ENCODE data around the gene TOP3A. TPM values are rescaled to one million over a fixed set of nuclear protein-coding genes. Genes with fewer than 3 reads are reported as not detected.

TOP3A gene
- total and polyA plus RNA-seq, 2 experiments from 2014 or later = 21.7 to 76.7 TPM

DNA sequence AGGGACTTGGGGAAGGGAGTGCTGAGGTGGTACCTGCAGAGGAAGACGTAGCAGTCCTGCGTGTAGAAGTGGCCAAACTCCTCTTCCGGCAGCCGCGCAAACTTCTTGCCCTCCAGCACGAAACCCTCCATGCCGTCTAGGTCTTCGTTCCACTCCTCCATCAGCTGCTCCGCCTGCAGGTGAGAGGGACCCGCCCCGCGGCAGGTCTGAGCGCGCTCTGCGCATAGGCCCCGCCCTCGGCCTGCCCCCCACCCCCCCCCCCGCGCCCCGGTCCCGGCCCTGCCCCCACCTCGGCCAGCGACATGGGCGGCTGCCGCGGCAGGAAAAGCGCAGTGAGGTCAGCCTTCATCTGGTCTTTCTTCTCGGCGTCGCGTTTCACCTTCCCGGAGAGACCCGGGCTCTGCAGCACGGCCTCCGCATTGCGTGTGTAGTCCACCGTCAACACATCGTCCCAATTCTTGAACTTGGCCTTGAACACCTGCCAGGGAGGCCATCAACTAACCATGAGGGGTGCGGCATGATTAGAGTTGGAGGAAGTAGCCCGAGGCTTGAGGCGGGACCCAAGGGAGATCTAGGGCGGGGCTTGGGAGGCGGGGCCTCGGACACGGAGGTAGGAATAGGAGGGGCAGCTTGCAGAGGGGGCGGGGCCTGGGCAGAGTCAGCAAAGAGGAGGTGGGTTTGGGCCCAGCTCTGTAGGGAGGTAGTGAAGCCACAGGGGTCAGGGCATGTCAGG, 67.7 kb downstream of the TOP3A start:
- Histone ChIP-seq H3K4me3 (peak overlapping the region; percentile 48), H3K27me3 (ENCODE audit: insufficient read depth) (no peaks in the 10 kb centered on the region), H3K9me2 (ENCODE audit: insufficient read depth) (no peaks in the 10 kb centered on the region), H3K4me1 (ENCODE audit: insufficient read depth) (peaks cover 5% of the 10 kb centered on the region; the same call in 1 of the 2 replicates), H3K79me2 (replicated peaks; ENCODE audit: insufficient read depth) (no peaks in the 10 kb centered on the region), H3K36me3 (ENCODE audit: insufficient read depth) (peaks cover 15% of the 10 kb centered on the region), H3K4me2 (peak overlapping the region; percentile 92), H2AFZ (no peak overlapping the region), H4K20me1 (replicated peaks; ENCODE audit: insufficient read depth) (peaks cover 4% of the 10 kb centered on the region; the same call in 1 of the 2 replicates), H3K27ac (ENCODE audit: low read depth) (peak overlapping the region; percentile 85), H3F3A (replicated peaks; ENCODE audit: low read depth) (peaks cover 16% of the 10 kb centered on the region)
- Mint-ChIP-seq H3K36me3 (ENCODE audit: low read depth) (peaks cover 72% of the 10 kb centered on the region), H3K4me3 (peak overlapping the region; percentile 90), H3K27me3 (ENCODE audit: insufficient read depth, low read depth, poor library complexity) (peaks cover 34% of the 10 kb centered on the region), H3K27ac (peak overlapping the region; percentile 99), H3K4me1 (peaks cover 16% of the 10 kb centered on the region), H3K9me3 (no peaks in the 10 kb centered on the region; the same call in 2 of the 3 replicates)
- peak; percentile 97 for DNase-seq (ENCODE audit: low spot score)
- peak; percentile 79 for ATAC-seq
- TF ChIP-seq, protein P1, sequence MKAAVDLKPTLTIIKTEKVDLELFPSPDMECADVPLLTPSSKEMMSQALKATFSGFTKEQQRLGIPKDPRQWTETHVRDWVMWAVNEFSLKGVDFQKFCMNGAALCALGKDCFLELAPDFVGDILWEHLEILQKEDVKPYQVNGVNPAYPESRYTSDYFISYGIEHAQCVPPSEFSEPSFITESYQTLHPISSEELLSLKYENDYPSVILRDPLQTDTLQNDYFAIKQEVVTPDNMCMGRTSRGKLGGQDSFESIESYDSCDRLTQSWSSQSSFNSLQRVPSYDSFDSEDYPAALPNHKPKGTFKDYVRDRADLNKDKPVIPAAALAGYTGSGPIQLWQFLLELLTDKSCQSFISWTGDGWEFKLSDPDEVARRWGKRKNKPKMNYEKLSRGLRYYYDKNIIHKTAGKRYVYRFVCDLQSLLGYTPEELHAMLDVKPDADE (IDR thresholded peaks at IDR 0.05) = no peak
- TF ChIP-seq POLR2AphosphoS5 (IDR thresholded peaks at IDR 0.05; ENCODE audit: low read depth) = peak; percentile 83
- peak; percentile 25; the same call in 1 of the 2 replicates for TF ChIP-seq CREB1 (CRISPR knock-in tag; IDR thresholded peaks at IDR 0.05; ENCODE audit: low read depth)
- TF ChIP-seq JUNB (IDR thresholded peaks at IDR 0.05; ENCODE audit: unreplicated experiment) = no peak

DNA sequence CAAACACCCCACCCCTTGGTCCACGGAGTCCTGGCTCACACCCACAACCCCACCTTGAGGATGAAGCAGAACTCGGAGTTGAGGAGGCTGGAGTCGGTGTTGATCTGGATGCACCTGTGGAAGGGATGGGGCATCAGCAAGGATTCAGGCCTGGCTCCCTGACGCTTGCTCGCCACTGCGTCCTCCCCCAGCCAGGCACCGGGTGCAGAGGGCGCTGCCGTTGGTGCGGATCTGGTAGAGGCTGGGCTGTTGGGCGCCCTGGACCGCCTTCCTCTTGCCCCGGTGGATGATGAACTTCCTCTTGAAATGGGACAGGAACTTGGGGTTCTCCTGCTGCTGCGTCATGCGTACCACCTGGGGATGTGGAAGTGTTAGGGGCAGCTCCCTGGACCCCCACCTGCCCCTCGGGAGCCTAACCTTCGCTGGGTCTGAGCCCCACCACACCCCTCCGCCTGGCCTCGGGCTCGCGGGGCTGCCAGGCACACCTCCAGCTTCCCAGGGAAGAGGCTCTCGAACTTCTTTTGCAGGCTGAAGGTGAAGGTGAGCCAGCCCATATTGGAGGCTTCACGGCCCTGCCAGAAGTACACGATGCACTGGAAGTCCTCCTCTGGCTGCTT, 68.6 kb downstream of the TOP3A start:
- H3K27ac ChIP-seq (ENCODE audit: low read depth) = peak overlapping the region; percentile 85
- H3K9me2 ChIP-seq (ENCODE audit: insufficient read depth) = no peaks in the 10 kb centered on the region
- peaks cover 4% of the 10 kb centered on the region; the same call in 1 of the 2 replicates for H4K20me1 ChIP-seq (replicated peaks; ENCODE audit: insufficient read depth)
- H3K27me3 ChIP-seq (ENCODE audit: insufficient read depth) = no peaks in the 10 kb centered on the region
- peaks cover 5% of the 10 kb centered on the region; the same call in 1 of the 2 replicates for H3K4me1 ChIP-seq (ENCODE audit: insufficient read depth)
- H3K27me3 Mint-ChIP-seq (ENCODE audit: insufficient read depth, low read depth, poor library complexity) = peaks cover 32% of the 10 kb centered on the region
- DNase-seq (ENCODE audit: low spot score) (no peak), ATAC-seq (no peak)
- peak overlapping the region; percentile 48 for H3K4me3 ChIP-seq
- no peak overlapping the region for H2AFZ ChIP-seq
- peak overlapping the region; percentile 90 for H3K27ac Mint-ChIP-seq
- H3K4me2 ChIP-seq = peak overlapping the region; percentile 92
- no peaks in the 10 kb centered on the region; the same call in 2 of the 3 replicates for H3K9me3 Mint-ChIP-seq
- TF ChIP-seq ZNF331 (CRISPR knock-in tag; IDR thresholded peaks at IDR 0.05; ENCODE audit: low read depth) = no peak
- peak overlapping the region; percentile 90 for H3K4me3 Mint-ChIP-seq
- H3K36me3 ChIP-seq (ENCODE audit: insufficient read depth) = peaks cover 12% of the 10 kb centered on the region; the same call in 1 of the 2 replicates
- H3K36me3 Mint-ChIP-seq (ENCODE audit: low read depth) = peaks cover 69% of the 10 kb centered on the region
- H3K4me1 Mint-ChIP-seq = peaks cover 16% of the 10 kb centered on the region
- H3F3A ChIP-seq (replicated peaks; ENCODE audit: low read depth) = peaks cover 16% of the 10 kb centered on the region
- H3K79me2 ChIP-seq (replicated peaks; ENCODE audit: insufficient read depth) = no peaks in the 10 kb centered on the region

DNA sequence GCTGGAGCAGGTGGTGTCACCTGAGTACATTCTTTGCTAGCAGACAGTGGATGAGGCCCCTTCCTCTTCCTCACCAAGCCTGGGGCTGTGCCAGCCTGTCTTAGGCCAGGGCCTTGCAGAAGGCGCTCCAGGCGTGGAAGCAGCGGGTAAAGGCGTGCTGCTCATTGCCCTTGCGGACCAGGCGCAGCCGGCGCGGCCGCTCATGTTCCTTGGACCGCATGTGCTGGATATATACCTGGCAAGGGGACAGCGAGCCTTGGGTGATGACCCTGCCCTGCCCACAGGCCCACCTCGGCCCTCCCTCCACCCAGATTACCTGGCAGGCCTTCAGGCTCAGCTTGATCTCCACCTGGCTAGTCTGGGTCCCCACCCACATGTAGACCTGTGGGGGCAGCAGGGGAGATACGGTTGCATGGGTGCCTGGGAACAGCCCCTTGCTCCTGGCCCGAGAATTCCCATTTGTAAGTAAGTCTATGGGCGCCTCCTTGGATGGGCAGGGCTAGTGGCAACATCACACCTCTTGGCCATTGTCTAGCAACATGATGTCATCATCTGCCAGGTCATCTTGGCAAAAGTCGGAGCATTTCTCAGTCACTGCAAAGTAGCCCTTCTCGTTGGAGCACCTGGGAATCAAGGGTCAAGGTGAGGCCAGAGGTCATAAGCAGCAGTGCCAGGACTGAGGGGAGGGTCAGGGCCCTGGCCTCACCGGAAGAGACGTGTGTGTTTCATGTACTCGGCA, 69.6 kb downstream of the TOP3A start:
- H3K36me3 ChIP-seq (ENCODE audit: insufficient read depth) = peaks cover 12% of the 10 kb centered on the region; the same call in 1 of the 2 replicates
- Mint-ChIP-seq H3K27ac (peak overlapping the region; percentile 83; the same call in 1 of the 2 replicates), H3K27me3 (ENCODE audit: insufficient read depth, low read depth, poor library complexity) (peaks cover 30% of the 10 kb centered on the region), H3K9me3 (no peaks in the 10 kb centered on the region; the same call in 2 of the 3 replicates), H3K4me3 (peak overlapping the region; percentile 19; the same call in 1 of the 3 replicates), H3K4me1 (peaks cover 16% of the 10 kb centered on the region), H3K36me3 (ENCODE audit: low read depth) (peaks cover 59% of the 10 kb centered on the region)
- no peak overlapping the region for H3K27ac ChIP-seq (ENCODE audit: low read depth)
- TF ChIP-seq EZH2phosphoT487 (IDR thresholded peaks at IDR 0.05; ENCODE audit: unreplicated experiment) = no peak
- TF ChIP-seq, protein P2, sequence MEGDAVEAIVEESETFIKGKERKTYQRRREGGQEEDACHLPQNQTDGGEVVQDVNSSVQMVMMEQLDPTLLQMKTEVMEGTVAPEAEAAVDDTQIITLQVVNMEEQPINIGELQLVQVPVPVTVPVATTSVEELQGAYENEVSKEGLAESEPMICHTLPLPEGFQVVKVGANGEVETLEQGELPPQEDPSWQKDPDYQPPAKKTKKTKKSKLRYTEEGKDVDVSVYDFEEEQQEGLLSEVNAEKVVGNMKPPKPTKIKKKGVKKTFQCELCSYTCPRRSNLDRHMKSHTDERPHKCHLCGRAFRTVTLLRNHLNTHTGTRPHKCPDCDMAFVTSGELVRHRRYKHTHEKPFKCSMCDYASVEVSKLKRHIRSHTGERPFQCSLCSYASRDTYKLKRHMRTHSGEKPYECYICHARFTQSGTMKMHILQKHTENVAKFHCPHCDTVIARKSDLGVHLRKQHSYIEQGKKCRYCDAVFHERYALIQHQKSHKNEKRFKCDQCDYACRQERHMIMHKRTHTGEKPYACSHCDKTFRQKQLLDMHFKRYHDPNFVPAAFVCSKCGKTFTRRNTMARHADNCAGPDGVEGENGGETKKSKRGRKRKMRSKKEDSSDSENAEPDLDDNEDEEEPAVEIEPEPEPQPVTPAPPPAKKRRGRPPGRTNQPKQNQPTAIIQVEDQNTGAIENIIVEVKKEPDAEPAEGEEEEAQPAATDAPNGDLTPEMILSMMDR (conservative IDR thresholded peaks at IDR 0.05; ENCODE audit: low read depth in 2 of 2) = no peak
- TF ChIP-seq, protein P1 (IDR thresholded peaks at IDR 0.05) = no peak
- no peaks in the 10 kb centered on the region for H3K9me2 ChIP-seq (ENCODE audit: insufficient read depth)
- H3K4me2 ChIP-seq = no peak overlapping the region
- H3K79me2 ChIP-seq (replicated peaks; ENCODE audit: insufficient read depth) = no peaks in the 10 kb centered on the region
- ATAC-seq = no peak
- H3K27me3 ChIP-seq (ENCODE audit: insufficient read depth) = no peaks in the 10 kb centered on the region
- peaks cover 5% of the 10 kb centered on the region; the same call in 1 of the 2 replicates for H3K4me1 ChIP-seq (ENCODE audit: insufficient read depth)
- H3K4me3 ChIP-seq = no peak overlapping the region
- peaks cover 4% of the 10 kb centered on the region; the same call in 1 of the 2 replicates for H4K20me1 ChIP-seq (replicated peaks; ENCODE audit: insufficient read depth)
- peaks cover 16% of the 10 kb centered on the region for H3F3A ChIP-seq (replicated peaks; ENCODE audit: low read depth)
- no peak for DNase-seq (ENCODE audit: low spot score)
- H2AFZ ChIP-seq = no peak overlapping the region

Measured in GM23338 (cell line).